GM23338 (cell line): ENCODE measurements around the gene CDC34.

Experiments used
- CREB1 ChIP-seq: fragments of 250-450 bp; sonication (Bioruptor Pico); IDR thresholded peaks from 2 replicates; pipeline ENCODE4 v1.5.0; 2020; ENCODE audit warnings: low read depth, mild to moderate bottlenecking, moderate library complexity
- CTCF ChIP-seq, 2 experiments: fragments of 200-600 bp in 1 of 2; sonication (generic) in 1 of 2; conservative IDR thresholded peaks; 2 replicates each; pipeline versions ENCODE4 v1.5.1 to v1.6.1; 2016 to 2017; ENCODE audit warnings: antibody characterized with exemption in 2 of 2, low read depth in 2 of 2, mild to moderate bottlenecking in 2 of 2, moderate library complexity in 1 of 2
- EZH2 ChIP-seq: fragments of 200-600 bp; sonication (generic); IDR thresholded peaks from one replicate; pipeline ENCODE4 v1.8.0; 2017; ENCODE audit warnings: antibody characterized with exemption, mild to moderate bottlenecking, low read depth; ENCODE audit not compliant: unreplicated experiment
- EZH2phosphoT487 ChIP-seq: fragments of 200-600 bp; sonication (generic); IDR thresholded peaks from one replicate; pipeline ENCODE4 v1.8.1; 2018; ENCODE audit warnings: antibody characterized with exemption; ENCODE audit not compliant: unreplicated experiment
- POLR2AphosphoS5 ChIP-seq: IDR thresholded peaks from 2 replicates; pipeline ENCODE4 v1.6.1; 2016; ENCODE audit warnings: antibody characterized with exemption, low read depth
- REST ChIP-seq: IDR thresholded peaks from one replicate; pipeline ENCODE4 v1.6.1; 2018; ENCODE audit warnings: antibody characterized with exemption; ENCODE audit not compliant: unreplicated experiment
- STAT1 ChIP-seq: IDR thresholded peaks from one replicate; pipeline ENCODE4 v1.6.1; 2016; ENCODE audit warnings: antibody characterized with exemption; ENCODE audit not compliant: unreplicated experiment

- TF ChIP-seq POLR2AphosphoS5 (no peak), CTCF (conservative IDR thresholded peaks at IDR 0.05; ENCODE audit: low read depth in 2 of 2) (no peak), CREB1 (CRISPR knock-in tag) (no peak), EZH2phosphoT487 (no peak), EZH2 (no peak), REST (no peak), STAT1 (no peak)
Measured at GRCh38 chr19:517721-518597, 13.6 kb upstream of the CDC34 start.
